OCI-LY1 (cell line): ENCODE measurements around the gene DTNB.

Source experiments
- H2AFZ ChIP-seq: fragments of 200-600 bp; sonication (generic), shearing (Covaris generic); 2 replicates; pipeline ENCODE4 v1.6.0; 2014; ENCODE audit warnings: antibody characterized with exemption, mild to moderate bottlenecking, low read length
- H3F3A ChIP-seq: fragments of 200-600 bp; sonication (generic), shearing (Covaris generic); 2 replicates; pipeline ENCODE4 v1.6.0; 2014; ENCODE audit warnings: mild to moderate bottlenecking, antibody characterized with exemption, low read length, moderate library complexity; ENCODE audit not compliant: insufficient read depth
- H3K27ac ChIP-seq: fragments of 200-600 bp; sonication (generic); 2 replicates; pipeline ENCODE4 v1.5.1; 2014; ENCODE audit warnings: low read length, mixed run types, mild to moderate bottlenecking, low read depth; ENCODE audit not compliant: poor library complexity, severe bottlenecking
- H3K27me3 ChIP-seq: fragments of 200-600 bp; sonication (generic); 2 replicates; pipeline ENCODE4 v1.6.0; 2014; ENCODE audit warnings: antibody characterized with exemption, mild to moderate bottlenecking, low read length, moderate library complexity; ENCODE audit not compliant: insufficient read depth
- H3K36me3 ChIP-seq: fragments of 200-600 bp; sonication (generic); 2 replicates; pipeline ENCODE4 v1.6.1; 2014; ENCODE audit warnings: mild to moderate bottlenecking, antibody characterized with exemption, low read length, moderate library complexity, mixed read lengths; ENCODE audit not compliant: insufficient read depth
- H3K4me1 ChIP-seq: fragments of 200-600 bp; sonication (generic); 2 replicates; pipeline ENCODE4 v1.5.1; 2014; ENCODE audit warnings: mild to moderate bottlenecking, low read length, moderate library complexity; ENCODE audit not compliant: insufficient read depth, severe bottlenecking
- H3K4me2 ChIP-seq: fragments of 200-600 bp; sonication (generic), shearing (Covaris generic); 2 replicates; pipeline ENCODE4 v1.6.1; 2014; ENCODE audit warnings: low read length
- H3K4me3 ChIP-seq: fragments of 200-600 bp; sonication (generic); 2 replicates; pipeline ENCODE4 v1.5.1; 2014; ENCODE audit warnings: low read length, low read depth, mild to moderate bottlenecking, mixed read lengths; ENCODE audit not compliant: poor library complexity, severe bottlenecking
- H3K79me2 ChIP-seq: fragments of 200-600 bp; shearing (Covaris generic); 2 replicates; pipeline ENCODE4 v1.6.1; 2016; ENCODE audit warnings: mixed run types, low read length, mixed read lengths; ENCODE audit not compliant: insufficient read depth
- H3K9ac ChIP-seq: fragments of 200-600 bp; sonication (generic), shearing (Covaris generic); 2 replicates; pipeline ENCODE4 v1.6.1; 2014; ENCODE audit warnings: mild to moderate bottlenecking, low read length, mixed read lengths
- H3K9me2 ChIP-seq: fragments of 200-600 bp; sonication (generic), shearing (Covaris generic); 2 replicates; pipeline ENCODE4 v1.6.1; 2014; ENCODE audit warnings: low read depth, mild to moderate bottlenecking, low read length, mixed read lengths
- H3K9me3 ChIP-seq: fragments of 200-600 bp; shearing (Covaris generic); 2 replicates; pipeline ENCODE4 v1.6.1; 2014; ENCODE audit warnings: low read length, mixed read lengths
- H4K20me1 ChIP-seq: fragments of 200-600 bp; sonication (generic), shearing (Covaris generic); 2 replicates; pipeline ENCODE4 v1.6.0; 2016; ENCODE audit warnings: mild to moderate bottlenecking, low read length; ENCODE audit not compliant: insufficient read depth
- CTCF ChIP-seq: fragments of 200-600 bp; sonication (generic), shearing (Covaris generic); IDR thresholded peaks from 2 replicates; pipeline ENCODE4 v1.5.1; 2017; ENCODE audit warnings: mild to moderate bottlenecking, antibody characterized with exemption, low read length, moderate library complexity, mixed read lengths
- EZH2 ChIP-seq: fragments of 200-600 bp; sonication (generic), shearing (Covaris generic); IDR thresholded peaks from 2 replicates; pipeline ENCODE4 v1.8.0; 2017; ENCODE audit warnings: borderline replicate concordance, mixed run types, mild to moderate bottlenecking, antibody characterized with exemption, low read length, moderate library complexity, mixed read lengths

The DTNB gene

GRCh38 chr2:25617948-25618646 lies 55.3 kb downstream of the DTNB start:
- no peak overlapping the region for H3K9ac ChIP-seq
- H3K27me3 ChIP-seq: no peaks in the 10 kb centered on the region
- H2AFZ ChIP-seq: no peak overlapping the region
- H3K36me3 ChIP-seq: no peaks in the 10 kb centered on the region
- TF ChIP-seq EZH2 (no peak), CTCF (no peak)
- H3K4me3 ChIP-seq: no peak overlapping the region
- no peak overlapping the region for H3K27ac ChIP-seq
- no peaks in the 10 kb centered on the region for H3K9me3 ChIP-seq
- H3K9me2 ChIP-seq: no peaks in the 10 kb centered on the region
- no peaks in the 10 kb centered on the region for H3K4me1 ChIP-seq
- H3K4me2 ChIP-seq: no peak overlapping the region
- H4K20me1 ChIP-seq: no peaks in the 10 kb centered on the region
- H3K79me2 ChIP-seq: no peaks in the 10 kb centered on the region
- H3F3A ChIP-seq: no peaks in the 10 kb centered on the region

GRCh38 chr2:25615920-25616319 lies 57.5 kb downstream of the DTNB start:
- no peak overlapping the region for H3K27ac ChIP-seq

GRCh38 chr2:25615386-25615785 lies 58.0 kb downstream of the DTNB start:
- no peak overlapping the region for H3K4me3 ChIP-seq
- no peaks in the 10 kb centered on the region for H3K79me2 ChIP-seq
- no peak overlapping the region for H3K27ac ChIP-seq
- H3K36me3 ChIP-seq: no peaks in the 10 kb centered on the region
- H3K9me3 ChIP-seq: no peaks in the 10 kb centered on the region
- no peaks in the 10 kb centered on the region for H3F3A ChIP-seq
- H3K9me2 ChIP-seq: no peaks in the 10 kb centered on the region
- no peaks in the 10 kb centered on the region for H4K20me1 ChIP-seq
- H3K9ac ChIP-seq: no peak overlapping the region
- H3K27me3 ChIP-seq: no peaks in the 10 kb centered on the region
- no peaks in the 10 kb centered on the region for H3K4me1 ChIP-seq
- no peak overlapping the region for H3K4me2 ChIP-seq
- no peak overlapping the region for H2AFZ ChIP-seq
- TF ChIP-seq EZH2: no peak
- TF ChIP-seq CTCF: no peak

More at GRCh38 chr2:25615920-25616319, 57.5 kb downstream of the DTNB start:
- Histone ChIP-seq H3K4me3 (no peak overlapping the region), H3K79me2 (no peaks in the 10 kb centered on the region), H3K9ac (no peak overlapping the region), H4K20me1 (no peaks in the 10 kb centered on the region), H3K4me2 (no peak overlapping the region), H3K36me3 (no peaks in the 10 kb centered on the region), H3K4me1 (no peaks in the 10 kb centered on the region), H3F3A (no peaks in the 10 kb centered on the region), H3K27me3 (no peaks in the 10 kb centered on the region), H3K9me2 (no peaks in the 10 kb centered on the region), H2AFZ (no peak overlapping the region), H3K9me3 (no peaks in the 10 kb centered on the region)
- no peak for TF ChIP-seq CTCF
- TF ChIP-seq EZH2: no peak
